Measurements from ENCODE around the gene SEMA5A. TPM values are rescaled to one million over a fixed set of nuclear protein-coding genes. Genes with fewer than 3 reads are reported as not detected.

The SEMA5A gene
- total RNA-seq, 1 donor from 2014 or later = 43.2 TPM

- DNase-seq = peak; percentile 43
Measured at GRCh38 chr5:9288234-9288633, 257.6 kb downstream of the SEMA5A start.

DNA sequence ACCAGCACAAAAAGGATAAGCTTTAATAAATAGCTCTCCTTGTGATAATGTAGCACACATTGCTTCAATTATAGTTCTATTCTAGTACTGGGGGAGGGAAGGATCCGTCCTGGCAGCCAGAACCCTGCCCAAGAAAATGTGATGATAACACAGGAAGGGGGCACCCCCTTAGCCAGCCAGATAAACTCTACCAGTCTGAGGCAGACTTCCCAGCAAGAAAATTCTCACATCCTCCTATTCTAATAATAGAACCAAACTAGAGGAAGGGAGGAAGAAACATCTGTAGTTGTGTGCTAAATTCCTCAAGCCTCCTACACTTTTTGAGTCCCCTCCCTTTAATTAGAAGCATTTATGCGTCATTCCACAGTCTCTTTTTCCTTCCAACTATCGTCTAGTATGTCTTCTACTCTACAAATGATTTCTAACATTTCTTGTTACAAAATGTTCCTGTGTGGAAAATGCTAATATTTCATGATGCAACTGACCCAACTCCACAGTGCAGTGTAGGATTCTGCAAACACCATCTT, 261.0 kb downstream of the SEMA5A start:
- Histone ChIP-seq H3K9me3 (replicated peaks) (no peaks in the 10 kb centered on the region), H3K4me1 (peaks cover 40% of the 10 kb centered on the region), H3K27ac (replicated peaks) (peak overlapping the region; percentile 77), H3K36me3 (no peaks in the 10 kb centered on the region), H3K4me3 (peak overlapping the region; percentile 20), H3K27me3 (ENCODE audit: low read depth) (no peaks in the 10 kb centered on the region)
- intact Hi-C loops (cut with micrococcal nuclease) = no loop called here
- TF ChIP-seq, protein P1, sequence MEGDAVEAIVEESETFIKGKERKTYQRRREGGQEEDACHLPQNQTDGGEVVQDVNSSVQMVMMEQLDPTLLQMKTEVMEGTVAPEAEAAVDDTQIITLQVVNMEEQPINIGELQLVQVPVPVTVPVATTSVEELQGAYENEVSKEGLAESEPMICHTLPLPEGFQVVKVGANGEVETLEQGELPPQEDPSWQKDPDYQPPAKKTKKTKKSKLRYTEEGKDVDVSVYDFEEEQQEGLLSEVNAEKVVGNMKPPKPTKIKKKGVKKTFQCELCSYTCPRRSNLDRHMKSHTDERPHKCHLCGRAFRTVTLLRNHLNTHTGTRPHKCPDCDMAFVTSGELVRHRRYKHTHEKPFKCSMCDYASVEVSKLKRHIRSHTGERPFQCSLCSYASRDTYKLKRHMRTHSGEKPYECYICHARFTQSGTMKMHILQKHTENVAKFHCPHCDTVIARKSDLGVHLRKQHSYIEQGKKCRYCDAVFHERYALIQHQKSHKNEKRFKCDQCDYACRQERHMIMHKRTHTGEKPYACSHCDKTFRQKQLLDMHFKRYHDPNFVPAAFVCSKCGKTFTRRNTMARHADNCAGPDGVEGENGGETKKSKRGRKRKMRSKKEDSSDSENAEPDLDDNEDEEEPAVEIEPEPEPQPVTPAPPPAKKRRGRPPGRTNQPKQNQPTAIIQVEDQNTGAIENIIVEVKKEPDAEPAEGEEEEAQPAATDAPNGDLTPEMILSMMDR (IDR thresholded peaks at IDR 0.05; ENCODE audit: borderline replicate concordance) = no peak
- no peak for DNase-seq

More at GRCh38 chr5:9288234-9288633, 257.6 kb downstream of the SEMA5A start:
- Histone ChIP-seq H3K27me3 (ENCODE audit: low read depth) (no peaks in the 10 kb centered on the region), H3K4me3 (no peak overlapping the region), H3K4me1 (peaks cover 40% of the 10 kb centered on the region), H3K36me3 (no peaks in the 10 kb centered on the region), H3K27ac (replicated peaks) (peak overlapping the region; percentile 67), H3K9me3 (replicated peaks) (no peaks in the 10 kb centered on the region)
- TF ChIP-seq, protein P1 (IDR thresholded peaks at IDR 0.05; ENCODE audit: borderline replicate concordance) = peak; percentile 45
- intact Hi-C loops (cut with micrococcal nuclease) = no loop called here

DNA sequence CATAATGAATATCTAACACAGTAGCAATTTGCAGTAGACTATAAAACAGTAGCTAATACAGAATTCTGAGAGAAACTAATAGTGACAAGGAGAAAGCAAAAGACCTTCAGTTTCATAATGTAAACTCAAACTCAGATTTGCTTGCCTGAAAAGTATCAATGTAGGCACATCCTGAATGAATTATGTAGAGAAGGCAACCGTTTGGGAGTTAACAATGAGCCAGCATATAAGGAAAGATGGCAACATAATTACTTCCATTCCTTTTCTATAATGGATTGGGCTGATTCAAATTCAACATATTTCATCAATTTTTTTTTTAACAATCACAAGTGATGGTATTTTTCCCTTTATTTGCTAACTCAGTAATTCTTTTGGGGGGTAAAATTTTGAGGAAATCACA, 261.6 kb downstream of the SEMA5A start:
- no peaks in the 10 kb centered on the region for H3K36me3 ChIP-seq
- intact Hi-C loops (cut with micrococcal nuclease) = no loop called here
- H3K9me3 ChIP-seq (replicated peaks) = no peaks in the 10 kb centered on the region
- no peaks in the 10 kb centered on the region for H3K27me3 ChIP-seq (ENCODE audit: low read depth)
- TF ChIP-seq, protein P1 (IDR thresholded peaks at IDR 0.05; ENCODE audit: borderline replicate concordance) = no peak
- DNase-seq = no peak
- peaks cover 40% of the 10 kb centered on the region for H3K4me1 ChIP-seq
- peak overlapping the region; percentile 77 for H3K27ac ChIP-seq (replicated peaks)
- peak overlapping the region; percentile 20 for H3K4me3 ChIP-seq

GRCh38 chr5:9283473-9283872, 262.4 kb downstream of the SEMA5A start:
- intact Hi-C loops (cut with micrococcal nuclease) = no loop called here
- TF ChIP-seq, protein P1 (IDR thresholded peaks at IDR 0.05; ENCODE audit: borderline replicate concordance) = no peak

GRCh38 chr5:9283021-9283420, 262.9 kb downstream of the SEMA5A start:
- Histone ChIP-seq H3K36me3 (no peaks in the 10 kb centered on the region), H3K4me3 (no peak overlapping the region), H3K4me1 (peaks cover 32% of the 10 kb centered on the region), H3K27me3 (ENCODE audit: low read depth) (no peaks in the 10 kb centered on the region), H3K9me3 (replicated peaks) (peaks cover 10% of the 10 kb centered on the region), H3K27ac (replicated peaks) (no peak overlapping the region)
- TF ChIP-seq, protein P1 (IDR thresholded peaks at IDR 0.05; ENCODE audit: borderline replicate concordance) = no peak
- DNase-seq = no peak
- intact Hi-C loops (cut with micrococcal nuclease) = no loop called here

More at GRCh38 chr5:9283473-9283872, 262.4 kb downstream of the SEMA5A start:
- no peak for DNase-seq
- peaks cover 37% of the 10 kb centered on the region for H3K4me1 ChIP-seq
- H3K36me3 ChIP-seq = no peaks in the 10 kb centered on the region
- no peak overlapping the region for H3K27ac ChIP-seq (replicated peaks)
- peaks cover 6% of the 10 kb centered on the region for H3K9me3 ChIP-seq (replicated peaks)
- no peak overlapping the region for H3K4me3 ChIP-seq
- H3K27me3 ChIP-seq (ENCODE audit: low read depth) = no peaks in the 10 kb centered on the region
